Upper lobe of left lung (tissue), 6 donors: ENCODE measurements around the gene FER. TPM values are rescaled to one million over a fixed set of nuclear protein-coding genes. Genes with fewer than 3 reads are reported as not detected.

Experiments used
- ATAC-seq, 2 donors: fragments of 200-7000 bp; cut with Tn5 transposase; one replicate each; pipeline ENCODE4 v1.9.1; 2022; ENCODE audit warnings: mild to moderate bottlenecking in 2 of 2, moderate library complexity in 2 of 2; ENCODE audit not compliant: low FRiP score in 2 of 2
- DNase-seq, 2 donors: peaks; one replicate each; pipeline ENCODE4 v3.0.0-alpha.2; 2019 to 2020
- H3K27ac ChIP-seq, 4 donors: fragments of 200-600 bp; sonication (generic); one replicate each; pipeline ENCODE4 v1.5.1; 2016 to 2019
- H3K27me3 ChIP-seq, 4 donors: fragments of 200-600 bp; sonication (generic); one replicate each; pipeline ENCODE4 v1.5.1; 2017 to 2019
- H3K36me3 ChIP-seq, 4 donors: fragments of 200-600 bp; sonication (generic); one replicate each; pipeline ENCODE4 v1.5.1; 2016 to 2019
- H3K4me1 ChIP-seq, 4 donors: fragments of 200-600 bp; sonication (generic); one replicate each; pipeline ENCODE4 v1.5.1; 2018 to 2019
- H3K4me3 ChIP-seq, 4 donors: fragments of 200-600 bp; sonication (generic); one replicate each; pipeline ENCODE4 v1.5.1; 2017 to 2019; ENCODE audit warnings: mild to moderate bottlenecking in 2 of 4, moderate library complexity in 1 of 4
- H3K9me3 ChIP-seq, 4 donors: fragments of 200-600 bp; sonication (generic); one replicate each; pipeline ENCODE4 v1.5.1; 2018 to 2019
- CTCF ChIP-seq, 6 experiments: fragments of 450-650 bp in 4 of 6; fragments of 200-600 bp in 2 of 6; sonication (generic) in 2 of 6; IDR thresholded peaks; one replicate each; pipeline ENCODE4 v1.5.1; 2016 to 2019; ENCODE audit warnings: antibody characterized with exemption in 6 of 6
- EP300 ChIP-seq, 4 donors: sonication (generic); formaldehyde crosslinking; IDR thresholded peaks; one replicate each; pipeline ENCODE4 v1.5.1; 2017; ENCODE audit warnings: antibody characterized with exemption in 4 of 4, control low read depth in 2 of 4
- POLR2A ChIP-seq, 4 donors: fragments of 450-650 bp; IDR thresholded peaks; one replicate each; pipeline ENCODE4 v1.5.1; 2016 to 2017; ENCODE audit warnings: antibody characterized with exemption in 4 of 4, mild to moderate bottlenecking in 2 of 4
- POLR2AphosphoS5 ChIP-seq, 2 donors: sonication (generic); formaldehyde crosslinking; IDR thresholded peaks; one replicate each; pipeline ENCODE4 v1.5.1; 2017; ENCODE audit warnings: antibody characterized with exemption in 2 of 2
- WGBS, 2 donors: methylation state at CpG; one replicate each; pipeline ENCODE4 v1.1.5; 2017 to 2018; 5-methylcytosine and 5-hydroxymethylcytosine counted together
- total RNA-seq, 6 donors: library from RNA; depleted of rRNA in 4 of 6; stranded (reverse); fragments of >200 nt in 4 of 6; gene quantifications; one replicate each; pipeline versions ENCODE4 v1.1.0 to v1.2.1, GENCODE V29; 2016 to 2021
- donor health status: DM: no; HTN: no; CAD: no; lungs with moderate emphysema.
- donor health status: DM: no; HTN: yes; CAD: no; lungs with severe emphysema.

Gene FER
- total RNA-seq, 6 donors from 2014 or later: 17.6 to 55.5 (median 27.9) TPM

- no peaks in the 10 kb centered on the region for H3K27me3 ChIP-seq
- H3K36me3 ChIP-seq: no peaks in the 10 kb centered on the region
- no peak for ATAC-seq
- no peaks in the 10 kb centered on the region for H3K4me1 ChIP-seq
- 69 to 70% methylated on average over 2 of the region's 2 CpGs for WGBS, 2 donors
- no peak overlapping the region for H3K4me3 ChIP-seq
- no peak for DNase-seq
- H3K9me3 ChIP-seq: no peaks in the 10 kb centered on the region
- peak overlapping the region in 1 of 4 donors; percentile 4 for H3K27ac ChIP-seq
- TF ChIP-seq CTCF (IDR thresholded peaks at IDR 0.05) (no peak), EP300 (IDR thresholded peaks at IDR 0.05) (no peak), POLR2AphosphoS5 (IDR thresholded peaks at IDR 0.05) (no peak), POLR2A (IDR thresholded peaks at IDR 0.05) (no peak)
Observed at GRCh38 chr5:109030360-109031143, 282.9 kb downstream of the FER start.

- H3K27me3 ChIP-seq: no peaks in the 10 kb centered on the region
- ATAC-seq (no peak), DNase-seq (no peak)
- H3K36me3 ChIP-seq: no peaks in the 10 kb centered on the region
- H3K9me3 ChIP-seq: no peaks in the 10 kb centered on the region
- WGBS, 2 donors: 86 to 95% methylated on average over 1 of the region's 1 CpG
- H3K27ac ChIP-seq: no peak overlapping the region
- H3K4me3 ChIP-seq: no peak overlapping the region
- no peaks in the 10 kb centered on the region for H3K4me1 ChIP-seq
- no peak for TF ChIP-seq POLR2A (IDR thresholded peaks at IDR 0.05)
- no peak for TF ChIP-seq CTCF (IDR thresholded peaks at IDR 0.05)
- no peak for TF ChIP-seq EP300 (IDR thresholded peaks at IDR 0.05)
- TF ChIP-seq POLR2AphosphoS5 (IDR thresholded peaks at IDR 0.05): no peak
Observed at GRCh38 chr5:109034306-109034705, 286.6 kb downstream of the FER start.

GRCh38 chr5:109035436-109035835, 287.7 kb downstream of the FER start:
- 79 to 92% methylated on average over 4 of the region's 4 CpGs for WGBS, 2 donors
- Histone ChIP-seq H3K27ac (no peak overlapping the region), H3K4me3 (no peak overlapping the region), H3K27me3 (no peaks in the 10 kb centered on the region), H3K9me3 (no peaks in the 10 kb centered on the region), H3K36me3 (no peaks in the 10 kb centered on the region), H3K4me1 (no peaks in the 10 kb centered on the region)
- TF ChIP-seq POLR2A (IDR thresholded peaks at IDR 0.05) (no peak), POLR2AphosphoS5 (IDR thresholded peaks at IDR 0.05) (no peak), EP300 (IDR thresholded peaks at IDR 0.05) (no peak), CTCF (IDR thresholded peaks at IDR 0.05) (no peak)
- DNase-seq: no peak
- ATAC-seq: no peak

- Histone ChIP-seq H3K4me3 (no peak overlapping the region), H3K27ac (no peak overlapping the region), H3K9me3 (no peaks in the 10 kb centered on the region), H3K36me3 (no peaks in the 10 kb centered on the region), H3K4me1 (no peaks in the 10 kb centered on the region), H3K27me3 (no peaks in the 10 kb centered on the region)
- 89% methylated on average over 2 of the region's 2 CpGs for WGBS, 2 donors
- ATAC-seq (no peak), DNase-seq (no peak)
- no peak for TF ChIP-seq POLR2AphosphoS5 (IDR thresholded peaks at IDR 0.05)
- TF ChIP-seq EP300 (IDR thresholded peaks at IDR 0.05): no peak
- TF ChIP-seq POLR2A (IDR thresholded peaks at IDR 0.05): no peak
- TF ChIP-seq CTCF (IDR thresholded peaks at IDR 0.05): no peak
Observed at GRCh38 chr5:109038209-109038840, 290.6 kb downstream of the FER start.
